GM19395 (cell line): ENCODE results near the gene PIK3R6.

Source experiments
- ATAC-seq: cut with Tn5 transposase; IDR thresholded peaks from one replicate; pipeline ENCODE4 v1.9.1; 2021; ENCODE audit warnings: mild to moderate bottlenecking, moderate library complexity; ENCODE audit not compliant: unreplicated experiment

PIK3R6 gene, protein sequence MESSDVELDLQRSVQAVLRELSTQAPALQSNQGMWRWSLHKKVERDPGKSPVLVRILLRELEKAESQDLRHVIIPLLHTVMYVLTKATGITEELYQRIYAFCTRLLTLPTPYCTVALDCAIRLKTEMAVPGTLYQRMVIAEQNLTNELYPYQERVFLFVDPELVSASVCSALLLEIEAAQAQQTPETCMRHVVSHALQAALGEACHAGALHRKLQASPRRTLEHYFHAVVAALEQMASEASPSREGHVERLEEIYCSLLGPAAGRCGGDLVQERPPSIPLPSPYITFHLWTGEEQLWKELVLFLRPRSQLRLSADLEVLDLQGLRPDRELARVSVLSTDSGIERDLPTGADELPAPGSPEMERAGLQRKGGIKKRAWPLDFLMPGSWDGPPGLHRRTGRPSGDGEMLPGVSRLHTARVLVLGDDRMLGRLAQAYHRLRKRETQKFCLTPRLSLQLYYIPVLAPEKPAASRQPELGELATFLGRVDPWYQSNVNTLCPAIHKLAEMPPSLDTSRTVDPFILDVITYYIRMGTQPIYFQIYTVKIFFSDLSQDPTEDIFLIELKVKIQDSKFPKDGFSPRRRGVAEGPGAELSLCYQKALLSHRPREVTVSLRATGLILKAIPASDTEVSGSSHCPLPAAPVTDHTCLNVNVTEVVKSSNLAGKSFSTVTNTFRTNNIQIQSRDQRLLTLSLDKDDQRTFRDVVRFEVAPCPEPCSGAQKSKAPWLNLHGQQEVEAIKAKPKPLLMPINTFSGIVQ

DNA sequence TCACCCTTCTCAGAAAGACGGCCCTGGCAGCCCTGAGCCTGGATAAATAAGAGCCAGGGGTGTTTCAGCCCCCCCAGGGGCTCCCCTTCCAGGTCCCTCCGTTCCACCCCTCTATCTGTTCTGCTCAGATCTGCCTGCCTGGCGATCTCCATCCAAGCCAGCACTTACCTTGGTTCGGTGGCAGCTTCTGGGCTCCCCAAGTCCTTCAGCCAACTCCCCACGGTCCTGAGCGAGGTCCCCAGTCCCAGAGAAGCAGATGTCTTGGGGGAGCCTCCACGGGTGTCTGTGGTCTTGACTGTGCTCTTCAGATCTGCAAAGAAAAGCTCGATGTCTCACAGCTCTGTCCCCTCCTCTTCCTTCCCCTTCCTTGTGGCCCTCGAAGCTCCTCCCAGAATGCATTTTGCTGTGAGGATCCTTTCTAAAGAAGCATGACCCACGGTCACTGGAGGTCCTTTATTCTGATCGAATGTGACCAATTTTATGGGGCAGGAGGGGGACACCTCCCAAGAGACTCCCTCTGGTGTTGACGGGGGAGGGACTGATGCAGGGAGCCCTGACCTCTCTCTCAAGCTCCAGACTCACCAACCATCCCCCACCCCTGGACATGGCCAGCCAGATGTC, at the start of gene PIK3R6:
TSS of gene PIK3R6 (minus strand) at position 314 of the 621 bp plus-strand sequence. CDS start 17,880 bp downstream, outside the sequence.
- no peak for ATAC-seq

DNA sequence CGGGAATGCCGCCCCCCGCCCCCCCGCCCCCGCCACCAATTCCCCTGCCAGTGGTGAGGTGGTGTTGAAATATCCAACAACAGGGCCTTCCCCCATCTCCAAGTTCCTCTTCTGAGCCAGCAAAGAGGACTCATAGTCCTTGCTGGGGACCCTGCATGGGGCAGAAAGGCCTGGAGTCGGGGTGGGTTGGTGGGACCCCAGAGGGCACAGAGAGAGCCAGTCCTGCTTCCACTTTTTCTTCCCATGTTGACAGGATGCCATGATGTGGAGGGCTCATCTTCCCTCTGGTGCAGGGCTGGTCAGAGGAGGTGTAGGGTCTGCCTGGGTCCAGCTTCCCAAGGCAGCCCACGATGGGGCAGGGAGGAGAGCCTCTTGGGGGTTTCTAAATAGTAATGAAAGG, 49.0 kb upstream of the PIK3R6 start:
- ATAC-seq: no peak

DNA sequence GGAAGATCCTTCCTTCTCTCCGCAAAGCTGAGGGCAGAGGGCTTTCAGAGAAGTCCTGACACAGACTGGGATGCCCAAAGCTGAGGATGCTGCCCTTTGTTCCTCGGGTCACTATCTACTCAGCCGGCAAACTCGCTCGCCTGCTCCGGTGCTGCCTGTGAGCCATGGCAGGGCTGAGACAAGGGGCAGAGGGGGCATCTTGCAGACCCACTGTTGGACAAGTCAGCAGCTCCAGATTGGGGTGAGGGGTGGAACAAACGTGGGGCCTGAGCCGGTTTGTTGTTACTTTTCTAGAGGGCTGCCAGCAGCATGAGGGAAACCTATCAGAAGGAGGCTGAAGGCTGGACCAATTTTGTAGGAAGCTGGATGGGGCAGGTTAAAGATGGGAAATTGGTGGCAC, 47.1 kb upstream of the PIK3R6 start:
- ATAC-seq: no peak

DNA sequence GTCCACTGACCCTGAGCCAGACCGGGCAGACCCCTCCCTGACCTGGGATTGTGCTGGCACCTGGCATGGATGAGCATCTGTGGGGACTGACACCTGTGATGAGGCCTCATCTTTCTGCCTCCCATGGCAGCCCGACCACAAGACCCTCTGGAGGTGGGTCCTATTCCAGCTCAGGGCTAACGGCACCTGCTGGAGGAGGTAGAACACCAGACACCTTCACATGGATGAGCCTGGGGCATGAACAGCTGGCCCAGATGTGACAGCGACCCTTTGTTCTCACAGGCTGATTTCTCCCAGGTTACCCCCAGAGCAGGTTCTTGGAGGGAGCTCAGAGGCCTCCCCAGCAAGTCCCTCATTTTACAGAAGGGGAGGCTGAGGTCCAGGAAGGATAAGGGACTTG, 46.4 kb upstream of the PIK3R6 start:
- no peak for ATAC-seq

DNA sequence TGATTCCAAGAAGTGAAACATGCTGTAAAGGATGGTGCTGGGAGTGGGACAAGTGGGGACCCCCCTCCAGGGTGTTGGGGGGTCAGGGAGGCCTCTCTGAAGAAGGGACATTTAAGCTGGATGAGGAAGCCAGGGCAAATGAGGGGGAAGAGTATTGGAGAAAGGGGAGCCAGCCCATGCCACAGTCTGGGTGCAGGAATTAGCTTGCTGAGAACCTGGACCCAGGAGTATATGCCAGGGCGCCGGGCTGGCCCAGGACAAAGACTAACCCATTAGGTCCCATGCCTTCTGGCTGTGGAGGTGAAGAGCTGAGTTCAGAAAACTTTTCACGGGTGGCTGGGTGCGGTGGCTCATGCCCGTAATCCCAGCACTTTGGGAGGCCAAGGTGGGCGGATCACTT, 45.6 kb upstream of the PIK3R6 start:
- ATAC-seq: no peak

DNA sequence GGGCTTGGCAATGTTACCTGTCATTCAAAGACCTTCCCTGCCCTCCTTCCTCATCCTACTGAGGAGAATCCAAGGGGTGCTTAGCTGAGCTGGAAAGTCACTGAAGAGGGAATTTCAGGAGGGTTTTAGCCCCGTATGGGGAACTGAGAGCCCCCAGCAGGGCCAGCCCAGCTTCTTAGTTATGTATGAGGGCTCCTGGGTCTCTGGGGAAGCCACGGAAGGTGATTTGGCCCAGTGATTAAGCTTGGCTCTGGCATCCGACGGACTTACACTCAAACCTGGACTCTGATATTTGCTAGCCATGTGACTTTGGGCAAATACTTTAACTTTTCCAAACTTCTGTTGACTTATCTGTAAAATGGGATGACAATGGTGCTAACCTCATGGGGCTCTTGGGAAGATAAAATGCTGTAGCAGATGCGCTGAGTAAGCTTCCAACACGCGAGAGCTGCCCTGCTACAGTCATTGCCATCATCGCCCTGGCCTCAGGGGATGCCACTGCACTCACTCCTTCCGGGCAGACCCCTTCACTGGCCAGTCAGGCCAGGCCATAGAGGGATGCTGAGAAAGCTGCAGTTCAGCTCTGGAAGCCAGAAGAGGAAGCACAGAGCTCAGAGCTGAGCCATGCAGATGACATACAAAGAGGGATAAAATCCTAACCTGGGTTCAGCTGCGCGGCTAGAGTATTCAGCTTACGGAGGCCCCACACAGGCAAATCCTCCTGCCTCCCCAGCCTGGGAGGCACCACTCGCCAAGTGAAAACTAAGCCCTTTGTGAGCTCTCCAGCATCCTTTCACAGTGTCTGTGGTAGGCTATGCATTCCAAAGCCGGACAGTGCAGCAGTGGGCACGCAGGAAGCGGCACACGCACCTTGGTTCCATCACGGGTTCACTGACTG, 44.9 kb upstream of the PIK3R6 start:
- no peak for ATAC-seq

DNA sequence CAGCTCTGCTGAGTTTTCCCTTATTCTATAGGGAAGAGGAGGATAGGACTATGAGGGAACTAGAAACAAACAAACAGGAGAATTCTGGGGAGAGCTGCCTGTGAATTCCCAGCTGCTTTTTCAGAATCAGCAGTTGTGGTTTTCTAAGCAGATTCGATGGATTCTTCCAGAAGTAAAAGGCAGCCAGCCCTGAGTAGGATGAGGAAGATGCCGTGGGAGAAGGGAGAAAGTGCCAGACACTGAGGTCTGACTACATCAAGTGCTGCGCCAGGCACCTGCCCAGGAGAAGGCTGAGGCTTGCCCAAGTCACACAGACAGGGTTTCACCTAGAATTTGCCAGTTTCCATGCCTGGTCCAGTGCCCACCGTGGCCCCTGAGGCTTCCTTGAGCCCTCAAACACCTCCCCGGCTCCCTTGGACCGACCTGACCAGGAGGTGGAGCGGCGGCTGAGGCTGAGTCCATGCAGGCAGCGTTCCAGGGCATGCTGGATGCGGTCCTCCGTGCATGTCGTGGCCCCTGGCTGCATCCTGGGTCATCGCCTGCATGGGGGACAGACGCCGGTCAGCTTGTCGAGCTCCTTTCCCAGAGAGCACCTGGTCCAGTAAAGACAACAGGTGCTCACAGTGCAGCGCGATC, 43.6 kb upstream of the PIK3R6 start:
- no peak for ATAC-seq

DNA sequence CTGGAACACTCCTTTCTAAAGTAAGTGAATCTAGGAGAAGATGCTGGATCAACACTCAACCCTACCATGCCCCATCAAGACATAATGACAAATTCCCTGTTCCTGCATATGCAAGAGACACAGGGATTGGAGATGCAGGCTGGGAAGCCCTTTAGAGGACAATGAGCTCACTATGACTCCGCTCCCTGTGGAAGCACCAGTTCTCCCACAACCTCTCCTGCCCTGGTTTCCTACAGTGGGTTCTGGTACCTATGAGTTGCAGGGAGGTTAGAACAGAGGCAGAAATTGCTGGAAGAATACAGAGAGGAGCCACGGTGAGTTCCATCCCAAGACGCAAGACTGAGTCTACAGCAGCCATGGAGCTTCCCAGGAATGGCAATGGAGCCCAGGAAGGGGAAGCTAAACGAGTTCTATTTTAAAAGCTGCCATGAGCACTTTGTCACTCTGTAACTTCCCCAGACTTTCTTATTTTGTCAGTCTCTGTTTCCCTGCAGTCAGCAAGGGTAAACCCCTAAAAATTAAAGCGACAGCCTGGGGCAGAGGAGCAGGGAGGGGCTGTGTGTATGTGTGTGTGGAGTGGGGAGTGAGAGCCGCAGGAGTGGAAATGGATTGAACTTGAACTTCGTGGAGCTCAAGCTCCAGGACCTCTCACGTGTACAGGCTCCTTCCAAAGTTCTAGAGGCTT, 42.3 kb upstream of the PIK3R6 start:
- no peak for ATAC-seq

DNA sequence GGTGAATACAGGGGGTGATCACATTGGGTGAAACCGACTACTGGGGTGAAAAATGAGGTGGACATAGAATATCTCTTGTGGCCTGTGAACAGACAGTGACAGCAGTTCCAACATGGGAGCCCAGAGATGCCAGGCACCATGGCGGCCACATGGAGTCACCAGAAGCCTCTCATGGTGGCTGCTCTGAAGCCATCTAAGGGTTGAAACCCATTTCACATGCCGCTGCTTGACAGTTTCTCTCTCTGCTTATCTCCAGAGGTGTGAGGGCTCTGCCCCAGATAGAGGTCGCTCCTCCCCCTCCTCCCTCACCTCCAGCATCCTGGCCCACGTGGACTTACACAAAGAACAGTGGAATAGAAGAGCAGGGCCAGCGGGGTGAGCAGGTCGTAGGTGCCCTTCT, 37.9 kb upstream of the PIK3R6 start:
- ATAC-seq: no peak

DNA sequence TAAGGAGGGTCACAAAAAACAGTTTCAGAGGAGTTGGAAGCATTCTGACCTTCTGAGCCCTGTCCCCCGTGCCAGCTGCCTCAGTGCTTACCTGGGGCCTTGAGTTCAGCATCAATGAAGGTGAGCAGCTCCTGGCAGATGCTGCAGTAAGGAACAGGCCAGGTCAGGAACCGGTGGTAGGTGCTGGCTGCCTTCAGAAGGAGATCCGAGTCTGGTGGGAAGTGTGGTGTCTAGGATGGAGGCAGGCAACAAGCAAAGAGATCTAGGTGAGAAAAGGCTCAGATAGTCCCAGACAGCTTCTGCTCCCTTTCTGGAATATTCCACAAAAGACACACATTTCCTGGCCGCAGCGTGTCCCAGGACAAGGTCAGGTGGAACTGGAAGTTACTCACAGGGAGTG, 37.2 kb upstream of the PIK3R6 start:
- ATAC-seq: no peak

DNA sequence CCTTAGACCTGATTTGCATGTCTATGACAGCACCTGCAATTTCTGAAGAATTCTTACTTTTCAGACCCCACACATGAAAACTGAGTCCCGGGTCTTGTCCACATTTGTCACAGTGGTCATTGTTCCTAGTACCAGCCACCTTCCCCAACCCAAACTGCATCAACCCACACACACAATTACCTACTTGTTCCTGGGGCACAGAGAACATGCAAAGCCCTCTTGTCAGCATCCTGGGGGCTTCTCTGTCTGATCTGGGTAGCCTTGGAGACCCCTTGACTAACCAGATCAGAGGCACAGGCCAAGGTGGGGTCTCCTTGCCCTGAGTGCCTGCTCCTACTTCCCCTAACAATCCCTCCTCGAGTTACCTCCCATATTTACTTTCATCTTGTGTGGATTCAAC, 36.7 kb upstream of the PIK3R6 start:
- ATAC-seq: no peak

DNA sequence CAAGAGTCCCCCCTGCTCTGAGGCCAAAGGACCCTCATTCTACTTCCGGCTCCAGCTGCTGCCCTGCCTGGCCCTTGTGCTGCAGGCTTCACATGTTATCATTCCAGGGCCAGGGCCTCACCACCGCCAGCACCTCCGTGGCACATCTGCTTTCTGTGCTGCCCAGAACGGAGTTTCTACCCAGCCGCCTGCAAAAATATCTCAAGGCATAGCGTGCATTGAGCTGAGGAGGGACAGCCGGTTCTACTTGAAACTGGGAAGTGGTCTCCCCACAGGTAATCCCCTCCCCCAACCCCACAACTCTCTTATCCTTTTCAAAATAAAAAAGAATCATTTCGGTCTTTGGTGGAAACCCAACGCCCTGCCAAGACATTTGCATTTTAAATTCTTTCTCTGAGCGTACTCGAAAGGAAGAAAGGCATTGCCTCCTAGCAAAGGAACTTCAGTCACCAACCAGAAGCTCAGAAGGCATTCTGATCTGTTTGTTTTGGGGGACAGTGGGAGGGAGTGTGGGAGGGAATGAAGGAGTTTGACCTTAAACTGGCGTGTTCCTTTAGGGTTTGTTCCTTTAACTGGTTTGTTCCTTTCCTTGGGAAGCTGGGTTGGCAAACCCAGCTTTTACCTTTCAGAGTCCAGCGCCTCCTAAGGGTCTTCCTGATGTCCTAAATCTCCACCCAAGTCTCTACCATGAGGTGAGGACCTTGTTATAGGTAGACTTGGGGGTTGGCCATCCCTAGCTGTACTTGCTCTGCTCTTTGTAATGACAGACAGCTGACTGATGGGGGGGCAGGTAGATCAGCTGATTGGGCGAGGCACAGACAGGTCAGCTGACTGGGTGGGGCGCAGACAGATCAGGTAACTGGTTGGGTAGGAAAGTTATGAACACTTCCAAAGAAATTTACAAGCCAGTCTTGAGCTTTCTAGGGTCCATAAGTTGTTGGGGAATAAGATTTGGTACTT, 33.4 kb upstream of the PIK3R6 start:
- ATAC-seq: no peak

DNA sequence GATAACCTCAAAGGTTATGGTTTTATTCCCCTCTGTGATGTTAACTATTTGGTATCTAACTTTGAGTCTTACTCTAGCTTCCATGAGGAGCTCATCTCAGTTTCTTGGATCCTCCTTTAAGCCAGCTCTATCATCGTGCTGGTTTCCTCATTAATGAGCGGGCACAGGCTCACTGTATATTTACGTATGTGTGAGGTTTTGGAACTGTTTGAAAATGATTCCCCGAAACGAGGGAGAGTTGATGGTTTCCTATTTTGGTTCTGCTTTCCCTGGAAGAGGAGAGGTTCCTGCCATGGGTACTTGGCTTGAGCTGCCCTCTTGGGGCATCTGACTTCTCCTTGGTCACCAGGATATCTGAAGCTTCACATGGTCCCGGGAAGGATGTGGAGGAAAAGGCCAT, 32.7 kb upstream of the PIK3R6 start:
- no peak for ATAC-seq

DNA sequence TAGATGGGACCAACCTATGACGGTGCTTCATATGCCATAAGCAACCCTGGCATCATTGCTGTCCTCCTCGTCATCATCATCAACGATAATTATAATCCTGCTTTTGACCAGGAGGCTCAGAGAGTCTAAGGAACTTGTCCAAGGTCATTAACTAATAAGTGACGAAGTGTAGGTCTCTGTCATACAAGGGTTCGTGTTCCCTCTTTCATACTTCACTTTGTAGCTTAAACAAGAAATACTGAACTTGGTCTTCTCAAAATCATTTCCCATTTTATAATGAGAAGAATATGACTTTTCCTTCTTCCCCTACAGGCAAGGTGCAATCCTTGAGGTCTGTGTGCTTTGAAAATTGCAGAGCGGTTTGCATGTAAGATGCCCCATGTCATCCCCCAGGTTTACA, 31.2 kb upstream of the PIK3R6 start:
- ATAC-seq: no peak

DNA sequence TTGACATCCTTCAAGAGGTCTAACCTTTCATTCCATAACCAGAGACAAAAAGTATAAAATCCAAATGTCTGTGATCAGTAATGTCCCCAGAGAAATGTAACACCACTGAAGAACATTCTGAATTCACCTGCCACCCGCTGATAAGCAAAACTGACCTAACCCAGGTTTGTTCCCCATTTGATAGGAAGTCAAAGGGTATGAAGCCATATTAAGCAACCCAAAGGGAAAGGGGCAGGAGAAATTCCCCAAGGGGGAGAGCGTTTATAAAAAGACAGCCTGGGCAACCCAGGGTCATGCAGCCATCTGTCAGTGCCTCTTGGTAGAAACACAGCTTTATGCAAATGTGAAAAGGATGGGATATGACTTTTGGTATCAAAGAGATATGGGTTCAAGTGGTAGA, 30.7 kb upstream of the PIK3R6 start:
- ATAC-seq: no peak

DNA sequence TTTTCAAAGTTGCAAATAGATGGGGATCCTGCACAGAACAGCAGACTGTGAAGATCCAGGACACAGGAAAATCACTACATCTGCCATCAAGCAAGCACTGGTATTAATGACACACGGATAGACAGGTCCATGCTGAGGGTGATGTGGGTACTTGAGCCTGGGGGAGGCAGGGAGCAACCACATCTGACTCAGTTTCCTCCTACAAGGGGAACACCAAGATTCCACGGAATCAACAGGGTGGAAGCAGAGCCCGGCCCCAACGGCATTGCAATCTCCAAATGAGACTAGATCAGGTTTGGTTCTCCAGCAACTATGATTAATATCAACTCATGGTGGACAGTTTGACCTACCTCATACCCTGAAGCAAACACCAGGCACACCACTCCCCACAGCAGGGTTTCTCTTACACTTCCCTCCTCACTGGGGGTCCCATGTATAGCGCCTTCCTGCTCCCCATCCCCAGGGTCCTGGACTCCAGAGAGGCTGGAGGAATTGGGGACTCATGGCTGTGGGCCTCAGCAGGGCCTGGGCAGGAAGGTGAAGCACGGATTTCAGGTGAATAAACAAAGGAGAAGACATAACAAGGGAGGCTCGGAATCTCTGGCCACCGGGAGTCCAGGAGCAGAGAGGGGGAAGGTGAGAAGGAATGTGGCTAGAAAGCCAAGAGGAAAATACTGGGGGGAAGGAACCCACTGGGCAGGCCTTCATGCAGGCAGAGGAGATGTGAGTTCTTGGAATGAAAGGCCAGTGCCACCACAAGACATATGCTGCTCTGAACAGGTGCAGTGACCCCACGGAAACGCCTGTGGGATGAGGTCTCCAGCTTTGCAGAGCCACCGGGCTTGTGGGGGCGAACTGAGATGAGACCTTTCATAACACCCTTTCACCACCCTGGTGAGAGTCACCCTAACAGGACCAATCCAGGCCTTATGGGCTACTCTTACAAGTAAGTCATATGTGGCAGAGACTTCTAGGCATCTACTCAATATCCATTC, 29.5 kb upstream of the PIK3R6 start:
- no peak for ATAC-seq

DNA sequence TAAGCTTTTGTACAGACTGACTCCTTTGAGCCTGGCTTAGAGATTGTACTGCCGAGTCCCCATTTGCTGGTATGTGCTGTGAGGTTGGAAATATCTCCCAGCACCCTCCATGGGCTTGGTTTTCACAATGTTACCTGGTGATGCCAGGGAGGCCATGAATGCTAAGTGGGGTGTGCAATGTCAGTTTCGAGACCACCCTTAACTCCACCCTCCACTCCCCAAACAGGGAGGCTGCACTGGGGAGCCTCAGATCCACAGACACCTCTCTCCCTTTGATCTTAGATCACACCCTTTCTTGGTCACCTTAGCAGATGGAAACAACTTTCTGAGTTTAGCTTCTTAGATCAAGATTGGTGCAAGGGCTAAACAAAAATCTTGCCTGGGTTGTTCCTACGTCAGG, 28.6 kb upstream of the PIK3R6 start:
- no peak for ATAC-seq
